GM21576 (cell line): Measurements from ENCODE around the gene TEX13D.
"Not testable (repeated sequence)": the region's sequence is repeated elsewhere in the genome, so short reads cannot be mapped to it uniquely, and the experiment has no call there.

ENCODE experiments used
- ATAC-seq: cut with Tn5 transposase; IDR thresholded peaks from one replicate; pipeline ENCODE4 v1.9.1; 2021; ENCODE audit warnings: mild to moderate bottlenecking, moderate library complexity; ENCODE audit not compliant: unreplicated experiment

TEX13D gene

DNA sequence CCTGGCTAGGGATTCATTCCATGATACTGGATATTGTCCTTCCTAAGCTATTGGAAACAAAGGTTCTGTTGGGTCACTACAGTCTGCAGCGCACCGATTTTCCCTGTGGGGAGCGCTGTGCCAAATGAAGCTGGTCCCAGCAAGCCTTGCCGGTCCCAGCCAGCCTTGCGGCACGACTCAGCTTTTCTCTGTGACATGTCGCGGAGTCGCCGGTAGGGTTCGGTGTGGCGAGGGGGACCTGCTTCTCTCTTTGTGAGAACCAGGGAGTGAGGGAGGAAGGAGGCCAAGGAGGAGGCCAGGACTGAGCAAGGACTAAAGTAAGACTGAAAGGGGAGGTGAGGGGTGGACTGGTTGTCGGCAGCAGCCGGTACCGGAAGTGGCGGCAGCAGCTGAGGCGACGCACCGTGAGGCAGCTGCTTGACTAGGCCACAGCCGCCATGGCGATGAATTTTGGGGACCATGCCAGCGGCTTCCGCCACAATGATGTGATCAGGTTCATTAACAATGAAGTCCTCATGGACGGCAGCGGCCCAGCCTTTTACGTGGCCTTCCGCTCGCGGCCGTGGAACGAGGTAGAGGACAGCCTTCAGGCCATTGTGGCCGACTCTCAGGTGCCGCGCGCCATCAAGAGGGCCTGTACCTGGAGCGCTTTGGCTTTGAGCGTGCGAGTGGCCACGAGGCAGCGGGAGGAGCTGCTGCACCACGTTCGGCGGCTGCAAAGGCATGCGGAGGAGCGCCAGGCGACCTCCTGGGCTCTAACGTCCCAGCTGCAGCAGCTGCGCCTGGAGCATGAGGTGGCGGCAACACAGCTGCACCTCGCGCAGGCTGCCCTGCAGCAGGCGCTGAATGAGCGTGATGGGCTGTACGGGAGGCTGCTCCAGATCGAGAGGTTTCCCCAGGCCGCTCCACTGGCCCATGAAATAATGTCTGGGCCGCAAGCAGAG is at the start of gene TEX13D:
Gene TEX13D (plus strand): TSS at position 180 of the 944 bp plus-strand sequence. CDS start 258 bp downstream, at position 438.
- ATAC-seq = no peak

DNA sequence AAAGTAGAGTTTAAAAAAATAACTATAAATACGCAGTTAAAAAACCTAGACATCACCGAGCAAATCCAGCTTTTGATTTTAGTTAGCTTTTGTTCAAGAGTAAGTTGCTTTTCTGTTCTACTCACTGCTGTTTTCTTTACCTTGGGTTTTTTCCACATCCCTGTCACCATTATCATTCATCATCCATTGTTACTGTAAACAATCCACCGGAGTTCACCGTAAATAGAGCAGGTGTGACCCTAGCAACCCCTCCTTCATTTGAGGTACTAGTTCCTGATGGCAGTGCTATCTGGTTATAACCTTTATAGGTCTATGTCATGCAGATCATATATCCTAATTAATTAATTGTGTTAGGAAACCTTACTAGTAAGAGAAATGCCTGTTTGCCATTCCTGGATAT is 43.0 kb upstream of the TEX13D start:
- no peak for ATAC-seq

DNA sequence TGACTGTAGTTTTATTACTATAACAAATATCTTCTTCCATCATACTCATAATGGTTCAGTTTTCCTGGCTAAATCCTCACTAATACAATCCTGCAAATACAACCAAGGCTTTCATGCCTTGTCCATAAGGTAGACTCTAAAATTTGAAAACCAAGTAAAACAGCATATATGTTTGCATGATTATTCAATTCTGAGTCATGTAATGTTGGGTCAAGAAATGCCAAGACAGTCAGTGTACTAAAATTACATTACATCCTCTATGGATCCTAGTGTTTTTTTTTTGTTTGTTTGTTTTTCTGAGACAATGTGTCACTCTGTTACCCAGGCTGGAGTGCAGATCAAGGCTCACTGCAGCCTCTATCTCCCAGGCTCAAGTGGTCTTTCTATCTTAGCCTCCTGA is 38.6 kb upstream of the TEX13D start:
- ATAC-seq = no peak

DNA sequence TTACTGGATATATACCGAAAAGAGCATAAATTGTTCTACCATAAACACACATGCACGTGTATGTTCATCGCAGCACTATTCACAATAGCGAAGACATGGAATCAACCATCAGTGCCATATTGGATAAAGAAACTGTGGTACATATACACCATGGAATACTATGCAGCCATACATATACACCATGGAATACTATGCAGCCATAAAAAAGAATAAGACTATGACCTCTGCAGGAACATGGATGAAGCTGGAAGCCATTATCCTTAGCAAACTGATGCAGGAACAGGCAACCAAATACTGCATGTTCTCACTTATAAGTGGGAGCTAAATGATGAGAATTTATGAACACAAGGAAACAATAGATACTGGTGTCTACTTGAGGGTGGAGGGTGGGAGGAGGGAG is 33.1 kb upstream of the TEX13D start:
- ATAC-seq = not testable (repeated sequence)

DNA sequence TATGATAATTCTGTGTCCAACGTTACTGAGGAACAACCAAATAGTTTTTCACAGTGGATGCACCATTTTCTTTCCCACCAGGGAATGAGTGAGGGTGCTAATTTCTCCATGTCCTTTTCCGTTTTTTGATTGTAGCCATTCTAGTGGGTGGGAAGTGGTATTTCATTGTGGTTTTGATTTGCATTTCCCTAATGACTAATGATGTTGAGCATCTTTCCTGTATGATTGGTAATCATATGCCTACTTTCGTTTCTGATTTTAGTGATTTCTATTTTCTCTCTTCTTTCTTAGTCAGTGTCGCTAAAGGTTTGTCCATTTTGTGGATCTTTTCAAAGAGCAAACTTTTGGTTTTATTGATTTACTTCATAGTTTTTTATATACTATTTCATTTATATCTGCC is 32.1 kb upstream of the TEX13D start:
- ATAC-seq = no peak

DNA sequence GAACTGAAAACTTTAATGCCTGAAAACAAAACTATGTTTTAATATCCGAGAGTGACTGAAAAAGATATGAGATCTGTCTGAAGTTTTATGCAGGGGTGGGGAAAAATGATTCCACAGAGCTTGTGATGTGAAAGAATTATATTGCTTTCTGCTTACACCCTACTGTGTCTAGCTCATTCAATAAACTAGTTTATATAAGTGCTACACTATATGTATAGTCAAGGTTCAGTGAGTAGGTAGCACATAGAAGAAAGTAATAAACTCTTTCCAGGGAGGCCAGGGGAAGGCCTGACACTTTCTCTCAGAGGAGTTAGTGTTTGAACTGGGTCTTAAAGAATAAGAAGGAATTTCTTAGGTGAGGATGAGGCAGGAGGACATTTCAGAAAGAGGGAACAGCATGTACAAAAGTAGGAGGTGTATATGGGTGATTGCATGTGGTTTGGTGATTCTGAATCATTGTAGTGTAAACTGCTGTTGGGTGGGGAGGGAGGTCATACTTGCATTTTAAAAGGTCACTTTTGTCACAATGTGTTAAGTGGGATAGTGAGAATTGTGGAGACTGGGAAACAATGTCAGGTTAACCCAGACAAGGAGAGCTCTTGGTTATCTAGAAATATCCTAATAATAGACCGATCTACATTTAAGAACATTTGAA is 25.1 kb upstream of the TEX13D start:
- ATAC-seq = no peak

DNA sequence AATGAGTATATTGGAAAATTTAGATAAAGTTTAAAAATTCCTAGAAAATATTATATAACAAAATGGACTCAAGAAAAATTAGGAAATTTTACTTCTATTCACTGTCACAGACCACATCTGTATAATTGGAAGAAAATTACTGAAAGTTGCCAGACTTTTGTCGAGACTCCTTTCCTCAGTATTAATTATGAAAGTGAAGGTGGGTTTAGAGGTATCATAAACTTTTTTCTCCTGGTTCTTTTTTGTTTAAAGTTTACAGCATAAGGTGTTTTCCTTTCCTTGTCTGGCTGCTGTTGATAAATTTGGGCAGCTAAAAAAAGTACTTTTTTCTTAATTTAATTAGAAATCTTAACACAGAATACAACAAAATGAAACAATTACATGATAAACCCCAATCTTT is 6.7 kb upstream of the TEX13D start:
- ATAC-seq = no peak

DNA sequence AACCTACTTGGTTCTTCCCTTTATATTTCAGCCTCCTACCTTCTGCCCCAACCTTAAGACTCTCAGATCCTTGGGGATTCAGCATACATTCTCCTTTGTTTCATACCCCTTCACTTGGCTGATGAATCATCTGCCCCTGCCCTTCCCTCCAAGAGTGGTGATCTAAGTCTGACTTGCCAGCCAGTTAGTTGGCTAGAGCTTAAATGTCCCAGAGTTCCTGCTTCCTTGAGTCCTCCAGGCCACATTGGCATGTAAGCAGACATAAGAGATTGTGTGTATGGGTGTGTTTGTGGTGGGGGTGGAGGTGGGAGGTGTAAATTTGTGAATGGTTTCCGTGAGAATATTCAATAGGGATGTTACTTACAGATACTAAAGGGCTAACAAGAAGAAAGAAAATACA is 3.7 kb upstream of the TEX13D start:
- ATAC-seq = no peak

DNA sequence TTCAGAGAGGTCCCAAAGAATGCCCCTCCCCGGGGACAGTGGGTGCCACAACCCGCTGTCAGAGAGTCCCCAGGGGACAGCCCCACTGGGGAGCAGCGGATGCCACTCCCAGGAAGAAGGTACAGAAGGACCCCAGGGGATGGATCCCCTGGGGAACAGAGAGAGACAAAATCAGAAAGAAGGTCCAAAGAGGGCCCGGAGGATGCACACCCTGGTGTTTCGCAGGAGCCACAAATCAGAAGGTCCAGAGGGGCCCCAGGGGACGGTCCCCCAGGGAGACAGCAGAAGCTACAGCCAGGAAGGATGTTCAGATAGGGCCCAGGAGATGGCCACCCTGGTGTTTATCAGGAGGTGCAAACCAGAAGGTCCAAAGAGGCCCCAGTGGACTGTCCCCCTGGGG is 1.4 kb downstream of the TEX13D start:
- no peak for ATAC-seq

DNA sequence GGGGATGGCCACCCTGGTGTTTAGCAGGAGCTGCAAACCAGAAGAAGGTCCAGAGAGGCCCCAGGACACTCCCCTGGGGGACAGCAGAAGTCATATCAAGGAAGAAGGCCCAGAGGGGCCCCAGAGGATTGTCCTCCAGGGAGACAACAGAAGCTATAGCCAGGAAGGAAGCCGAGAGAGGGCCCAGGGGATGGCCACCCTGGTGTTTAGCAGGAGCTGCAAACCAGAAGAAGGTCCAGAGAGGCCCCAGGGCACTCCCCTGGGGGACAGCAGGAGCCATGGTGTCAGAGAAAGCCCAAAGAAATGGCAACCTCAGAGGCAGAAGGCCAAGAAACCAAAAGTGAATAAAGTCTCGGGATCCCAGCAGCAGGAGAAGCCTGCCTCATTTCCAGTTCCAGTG is 2.1 kb downstream of the TEX13D start:
- ATAC-seq = not testable (repeated sequence)

DNA sequence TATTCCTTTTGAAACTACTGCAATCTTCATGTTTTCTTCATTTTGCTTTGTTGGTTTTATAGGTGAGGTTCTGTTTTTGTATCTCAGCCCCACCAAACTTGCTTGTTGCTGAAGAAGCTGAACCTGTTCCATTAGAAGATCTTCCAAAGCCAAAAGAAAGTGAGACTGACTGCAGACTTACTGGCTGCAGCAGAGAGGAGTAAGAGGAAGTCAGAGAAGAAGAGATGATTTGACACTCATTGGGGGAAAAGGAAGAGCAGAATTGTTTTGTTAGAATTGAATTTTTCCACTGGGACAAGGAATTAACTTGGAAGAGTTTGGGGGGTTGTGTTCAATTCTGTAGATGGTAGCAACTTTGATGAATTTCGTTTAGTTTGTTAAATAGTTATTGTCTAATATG is 3.1 kb downstream of the TEX13D start:
- no peak for ATAC-seq

DNA sequence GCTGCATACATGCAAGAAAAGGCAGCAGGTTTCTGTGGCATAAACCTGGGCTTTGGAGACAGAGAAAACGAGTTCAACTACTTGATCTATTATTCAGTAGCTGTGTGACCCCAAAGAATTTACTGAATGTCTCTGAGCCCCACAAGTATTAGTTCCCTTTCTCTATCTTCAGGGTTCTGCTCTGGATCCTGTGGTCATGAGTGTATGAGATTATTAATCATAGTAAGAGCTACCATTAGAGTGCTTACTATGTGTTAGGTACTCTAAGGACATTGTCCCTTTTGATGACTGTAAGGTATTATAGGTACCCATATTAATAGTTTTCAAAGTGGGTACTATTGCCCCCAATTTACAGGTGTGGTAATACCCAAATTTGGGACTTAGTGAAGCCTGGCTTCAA is 5.5 kb downstream of the TEX13D start:
- ATAC-seq = no peak

DNA sequence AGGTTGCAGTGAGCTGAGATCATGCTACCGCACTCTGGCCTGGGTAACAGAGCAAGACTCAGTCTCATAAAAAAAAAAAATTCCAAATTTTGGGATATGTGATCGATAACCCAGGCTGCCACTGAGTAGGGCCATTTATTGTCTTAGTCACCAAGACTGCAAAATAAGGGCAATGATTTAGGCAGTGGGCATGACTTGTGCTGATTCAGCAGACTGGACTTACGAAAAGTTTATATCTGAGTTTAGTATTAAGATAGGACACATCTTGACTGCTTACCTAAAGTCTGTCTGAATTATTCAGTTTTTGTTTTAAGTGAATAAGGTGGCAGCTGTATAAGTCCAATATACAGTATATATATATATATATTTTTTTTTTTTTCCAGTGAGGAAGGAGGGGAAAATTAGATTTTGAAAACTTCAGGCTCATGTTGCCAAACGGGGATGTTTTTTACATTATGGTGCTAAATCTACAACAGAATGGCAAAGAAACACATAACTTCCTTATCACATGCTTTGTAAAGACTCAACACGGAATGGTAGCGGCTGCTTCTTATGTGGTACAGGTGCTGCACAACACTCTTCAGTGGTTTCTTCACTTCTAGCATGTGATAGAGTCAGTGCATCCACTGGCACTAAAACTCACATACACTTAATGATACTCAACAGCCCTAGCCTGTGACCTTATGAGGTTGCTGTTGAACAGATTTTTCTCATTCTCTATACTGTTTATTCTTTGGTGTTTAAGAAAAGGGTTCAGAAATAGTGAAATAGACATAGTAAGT is 6.5 kb downstream of the TEX13D start:
- no peak for ATAC-seq

DNA sequence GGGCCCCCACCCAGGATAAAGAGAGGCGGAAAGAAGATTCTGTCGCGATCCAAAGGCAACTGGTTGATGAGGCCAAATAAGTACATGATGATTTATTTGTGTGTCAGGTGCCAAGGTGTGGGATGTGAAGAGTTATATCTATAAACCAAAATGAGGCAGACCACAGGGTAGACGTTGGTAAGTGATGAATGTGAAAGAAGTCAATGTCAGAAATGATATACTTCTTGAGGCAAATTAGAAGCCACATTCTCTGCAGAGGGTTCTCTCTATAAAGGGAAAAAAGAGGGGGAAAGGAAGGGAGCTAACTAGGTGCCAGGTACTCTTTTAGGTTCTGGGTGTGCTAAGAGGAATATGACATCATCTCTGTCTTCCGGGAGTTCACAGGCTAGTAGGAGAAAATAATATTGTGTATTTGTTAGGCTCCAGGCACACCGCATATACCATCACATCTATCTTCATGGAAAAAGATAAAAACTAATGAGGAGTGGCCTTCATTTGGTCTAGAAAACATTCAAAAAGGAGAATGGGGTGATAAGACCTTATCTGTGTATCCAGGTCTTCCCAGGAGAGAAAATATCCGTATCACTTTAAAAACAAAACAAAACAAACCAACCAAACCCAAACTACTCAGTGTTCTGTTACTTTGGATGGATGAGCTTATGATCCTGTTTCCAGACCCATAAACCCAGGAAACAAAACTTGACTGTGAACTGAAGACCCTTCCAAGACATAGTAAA is 9.1 kb downstream of the TEX13D start:
- ATAC-seq = no peak

DNA sequence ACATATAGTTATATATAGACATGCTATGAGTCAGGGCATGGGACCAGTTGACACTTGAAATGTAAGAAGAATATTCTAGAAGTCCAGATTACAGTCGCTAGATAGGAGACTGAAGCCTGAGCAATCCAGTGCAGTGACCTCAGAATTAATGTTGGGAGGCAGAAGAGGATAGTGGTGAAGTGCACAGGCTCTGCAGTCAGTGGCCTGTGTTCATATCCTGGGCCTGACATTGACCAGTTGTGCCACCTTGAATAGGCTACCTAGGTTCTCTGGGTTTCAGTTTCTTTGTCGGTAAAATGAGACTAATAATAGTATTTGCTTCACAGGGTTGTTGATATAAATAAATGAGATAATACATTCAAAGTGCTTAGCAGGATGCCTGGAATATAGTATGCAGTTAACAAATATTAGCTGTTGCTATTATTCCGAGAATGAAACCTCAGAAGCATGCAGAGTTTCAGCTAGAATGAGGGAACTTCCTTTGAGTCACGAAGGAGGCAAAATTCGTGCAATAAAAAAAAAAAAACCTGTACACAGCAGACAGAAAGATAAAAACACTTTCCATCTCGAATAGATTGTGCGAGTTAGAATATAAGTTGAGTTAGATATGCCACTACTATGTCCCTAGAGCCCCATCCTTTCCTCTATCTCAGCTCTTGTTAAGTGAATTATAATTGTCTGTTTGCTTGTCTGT is 9.9 kb downstream of the TEX13D start:
- ATAC-seq = no peak

DNA sequence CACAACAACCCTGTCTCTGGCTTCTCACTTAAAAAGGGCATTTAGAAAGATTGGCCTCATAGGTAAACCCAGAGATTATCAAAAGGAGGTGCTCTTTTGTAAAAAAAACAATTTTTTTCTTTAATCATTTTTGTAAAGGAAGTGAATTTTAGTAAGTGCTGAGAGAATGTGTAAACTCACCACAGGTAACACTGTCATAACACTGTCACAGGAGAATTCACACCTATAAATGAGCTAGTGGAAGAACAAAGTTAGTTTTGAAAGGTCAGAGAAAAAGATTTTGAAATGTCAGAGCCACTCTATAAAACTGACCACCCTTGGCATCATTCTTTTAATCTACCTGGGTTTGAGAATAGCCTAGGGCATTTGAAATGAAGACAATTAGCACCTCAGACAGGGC is 10.6 kb downstream of the TEX13D start:
- ATAC-seq = no peak

DNA sequence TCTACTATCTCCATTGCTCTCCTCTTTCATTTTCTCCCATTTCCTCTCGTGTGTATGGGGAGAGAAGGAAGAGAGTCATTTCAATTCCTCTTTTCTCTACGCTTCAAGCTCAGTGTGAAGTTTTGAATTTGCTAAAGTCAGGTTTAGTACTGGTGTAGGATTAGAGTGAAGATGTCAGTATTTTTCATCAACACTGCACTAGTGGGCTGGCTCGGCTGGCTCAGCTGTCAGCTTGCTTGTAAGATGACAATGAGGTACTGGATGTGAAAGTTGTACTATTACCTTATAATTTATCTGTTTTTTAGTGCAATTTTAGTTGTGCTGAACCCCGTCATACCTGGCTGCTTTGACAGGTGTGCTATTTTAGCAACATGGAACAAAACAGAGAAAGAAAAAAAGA is 11.8 kb downstream of the TEX13D start:
- ATAC-seq = no peak

DNA sequence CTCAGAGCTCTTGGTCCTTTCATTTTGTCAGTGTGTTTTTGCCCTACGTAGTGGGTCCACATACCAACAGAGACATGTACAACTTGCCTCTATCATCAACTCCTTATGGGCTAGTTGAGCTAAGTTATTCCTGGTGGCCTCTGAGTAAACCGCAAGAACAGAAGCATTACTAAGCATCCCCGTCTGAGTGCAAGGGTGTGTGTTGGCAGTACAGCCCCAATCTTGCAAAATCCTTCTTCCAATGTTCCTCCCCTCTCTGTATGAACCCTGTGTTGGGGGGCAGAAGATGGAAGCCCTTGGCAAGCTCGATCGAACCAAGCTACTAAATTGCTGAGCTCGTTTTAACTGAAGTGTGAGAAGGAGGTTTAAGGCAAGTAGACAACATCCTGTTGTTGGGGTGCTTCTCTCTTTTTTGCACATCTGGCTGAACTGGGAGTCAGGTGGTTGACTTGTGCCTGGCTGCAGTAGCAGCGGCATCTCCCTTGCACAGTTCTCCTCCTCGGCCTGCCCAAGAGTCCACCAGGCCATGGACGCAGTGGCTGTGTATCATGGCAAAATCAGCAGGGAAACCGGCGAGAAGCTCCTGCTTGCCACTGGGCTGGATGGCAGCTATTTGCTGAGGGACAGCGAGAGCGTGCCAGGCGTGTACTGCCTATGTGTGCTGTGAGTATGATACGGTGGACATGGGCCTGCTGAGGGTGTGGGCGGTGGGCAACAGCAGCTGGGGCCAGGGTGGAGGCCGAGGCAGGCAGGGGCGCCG is 13.8 kb downstream of the TEX13D start, which contains the start of gene SH2D1A:
Gene SH2D1A (plus strand): TSS at position 447 of the 760 bp plus-strand sequence. CDS start 80 bp downstream, at position 527.
- ATAC-seq = no peak

DNA sequence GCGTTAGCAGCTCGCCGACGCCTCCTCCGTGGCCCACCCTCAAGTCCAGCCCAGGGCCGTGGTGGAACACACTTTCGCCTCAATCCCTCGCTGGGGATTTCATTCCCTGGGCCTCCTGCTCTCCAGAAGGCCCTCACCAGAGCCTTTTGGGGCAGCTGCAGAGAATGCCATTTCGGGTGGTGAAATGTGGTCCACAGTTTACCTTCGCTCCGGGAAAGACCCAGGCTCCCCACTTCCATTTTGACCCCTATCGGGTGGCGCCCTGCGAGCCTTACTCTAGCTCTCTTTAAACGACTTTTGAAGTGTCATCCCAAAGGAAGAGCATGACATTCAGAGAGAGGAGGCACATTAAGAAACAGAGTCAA is 14.4 kb downstream of the TEX13D start:
- no peak for ATAC-seq
